IPS-18c (cell line): ENCODE measurements around the gene OTOGL.
"Not testable (repeated sequence)": the region's sequence is repeated elsewhere in the genome, so short reads cannot be mapped to it uniquely, and the experiment has no call there.

Experiments
- H3K4me3 ChIP-seq: 2 replicates; pipeline ENCODE4 v1.7.0; 2013; ENCODE audit warnings: low read depth, mild to moderate bottlenecking, low read length, moderate library complexity; ENCODE audit not compliant: insufficient read depth
- H3K9me3 ChIP-seq: one replicate; pipeline ENCODE4 v1.6.1; 2013; ENCODE audit warnings: mild to moderate bottlenecking, low read length, moderate library complexity; ENCODE audit not compliant: control insufficient read depth, insufficient read depth

OTOGL gene, protein sequence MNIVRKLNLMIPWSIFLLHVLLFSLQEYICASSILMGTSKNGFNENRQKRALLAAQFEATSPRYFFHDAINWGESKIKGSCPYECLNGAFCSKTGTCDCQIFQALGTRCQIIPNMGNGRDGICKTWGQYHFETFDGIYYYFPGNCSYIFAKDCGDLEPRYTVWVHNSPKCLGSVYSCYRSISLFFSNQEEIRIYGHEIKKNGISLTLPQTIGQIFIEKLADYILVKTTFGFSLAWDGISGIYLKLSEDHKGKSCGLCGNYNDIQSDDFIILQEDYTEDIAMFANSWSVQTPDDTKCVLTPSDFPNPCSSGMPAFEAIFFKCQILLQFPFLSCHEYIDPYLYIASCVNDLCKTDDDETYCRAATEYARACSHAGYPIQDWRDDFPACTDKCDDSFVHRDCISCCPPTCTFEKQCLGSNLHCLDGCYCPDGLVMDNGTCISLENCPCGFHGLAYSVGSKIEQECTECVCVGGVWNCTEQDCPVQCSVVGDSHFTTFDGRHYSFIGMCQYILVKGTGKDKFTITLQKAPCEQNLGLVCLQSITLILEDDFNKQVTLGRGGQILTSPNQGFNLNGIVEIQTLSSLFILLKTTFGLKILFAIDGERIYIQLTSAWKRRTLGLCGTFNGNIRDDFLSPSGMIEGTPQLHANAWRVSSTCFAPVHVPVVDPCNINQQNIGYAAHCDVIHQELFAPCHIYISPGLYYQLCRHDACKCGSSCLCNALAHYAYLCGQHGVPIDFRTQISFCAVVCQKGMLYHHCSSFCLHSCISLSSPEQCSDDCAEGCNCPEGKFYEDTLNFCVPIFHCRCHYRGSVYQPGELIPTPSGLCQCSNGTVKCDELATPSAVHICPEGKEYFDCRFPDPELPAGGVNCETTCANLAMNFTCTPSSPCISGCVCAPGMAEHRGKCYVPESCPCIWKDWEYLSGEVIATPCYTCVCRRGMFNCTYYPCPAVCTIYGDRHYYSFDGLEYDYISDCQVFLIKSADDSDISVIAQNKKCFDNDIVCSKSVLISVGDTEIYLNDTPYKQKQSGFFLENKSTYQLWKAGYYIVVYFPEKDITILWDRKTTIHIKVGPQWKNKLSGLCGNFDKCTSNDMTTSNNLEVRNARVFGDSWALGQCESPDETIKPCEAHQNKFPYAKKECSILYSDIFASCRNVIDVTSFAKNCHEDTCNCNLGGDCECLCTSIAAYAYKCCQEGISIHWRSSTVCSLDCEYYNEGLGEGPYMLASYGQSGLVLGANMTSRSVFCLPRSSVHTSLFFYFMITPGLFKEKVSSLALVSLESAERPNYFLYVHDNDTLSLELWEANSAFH (N-terminal part only)

GRCh38 chr12:80099259-80099658, at the start of gene OTOGL:
TSS of gene OTOGL (plus strand) at chr12:80099537. CDS start at chr12:80209432, 109,895 bp downstream.
- no peak within 1 kb of the TSS for H3K4me3 ChIP-seq
- H3K9me3 ChIP-seq, result no peaks in the 10 kb centered on the region

DNA sequence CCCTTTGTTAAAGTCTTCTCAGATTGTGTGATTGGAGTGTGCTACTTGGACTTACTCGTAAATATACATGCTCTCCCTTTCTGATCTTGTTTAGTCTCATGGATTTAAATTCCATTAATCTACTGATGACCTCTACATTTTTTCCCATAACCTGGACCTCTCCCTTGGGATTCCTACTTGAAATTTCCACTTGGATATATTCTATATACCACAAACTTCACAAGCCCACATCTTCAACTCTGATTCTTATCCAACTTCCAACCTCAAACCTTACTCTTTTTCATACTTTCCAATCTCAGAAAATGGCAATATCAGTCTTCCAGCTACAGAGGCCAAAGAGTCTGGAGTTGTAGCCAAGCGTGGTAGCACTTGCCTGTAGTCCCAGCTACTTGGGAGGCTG, 49.1 kb upstream of the OTOGL start:
- Histone ChIP-seq H3K4me3 (no peak overlapping the region), H3K9me3 (no peaks in the 10 kb centered on the region)

- Histone ChIP-seq H3K4me3 (no peak overlapping the region), H3K9me3 (no peaks in the 10 kb centered on the region)
These were observed 46.1 kb upstream of the OTOGL start for GRCh38 chr12:80053051-80053790.

- Histone ChIP-seq H3K4me3 (no peak overlapping the region), H3K9me3 (no peaks in the 10 kb centered on the region)
These were observed 43.1 kb upstream of the OTOGL start for GRCh38 chr12:80056232-80056631.

GRCh38 chr12:80056845-80057244, 42.5 kb upstream of the OTOGL start:
- no peaks in the 10 kb centered on the region for H3K9me3 ChIP-seq
- no peak overlapping the region for H3K4me3 ChIP-seq

DNA sequence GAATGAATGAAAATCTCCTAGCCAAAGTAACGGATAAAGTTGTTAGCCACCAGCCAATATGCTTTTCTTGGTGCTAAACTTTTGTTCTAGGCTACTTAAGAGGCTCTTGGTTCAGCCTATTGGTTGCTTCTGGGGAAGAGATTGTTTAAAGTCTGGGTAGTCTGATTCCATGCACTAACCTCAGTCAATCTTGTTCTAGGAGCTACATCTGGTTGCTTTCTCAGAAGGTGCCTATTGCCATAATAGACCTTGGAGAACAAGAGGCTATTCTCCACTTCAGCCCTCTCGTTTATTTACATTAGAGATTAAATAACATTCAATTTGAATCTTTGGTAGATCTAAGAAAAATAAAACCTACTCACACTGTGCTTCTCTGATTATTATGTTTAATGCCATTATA, 40.8 kb upstream of the OTOGL start:
- no peaks in the 10 kb centered on the region for H3K9me3 ChIP-seq
- no peak overlapping the region for H3K4me3 ChIP-seq

DNA sequence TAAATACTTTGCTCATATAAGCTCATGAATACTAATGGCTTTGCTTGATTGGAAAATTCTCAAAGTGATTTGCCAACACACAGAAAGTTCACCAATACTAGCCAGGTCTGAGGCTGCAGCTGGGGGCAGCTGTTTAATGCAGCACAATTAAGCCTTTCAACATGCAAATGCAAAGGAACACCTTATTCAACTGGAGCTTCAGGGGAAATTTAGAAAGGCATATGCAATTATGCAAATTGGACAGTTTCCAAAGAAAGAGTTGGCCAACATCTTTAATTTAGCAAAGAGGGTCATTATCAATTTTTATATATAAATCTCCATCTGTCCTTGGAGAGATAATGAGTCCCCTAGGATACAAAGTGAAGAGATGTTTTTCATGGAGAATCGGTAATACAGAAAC, 40.2 kb upstream of the OTOGL start:
- Histone ChIP-seq H3K4me3 (no peak overlapping the region), H3K9me3 (no peaks in the 10 kb centered on the region)

DNA sequence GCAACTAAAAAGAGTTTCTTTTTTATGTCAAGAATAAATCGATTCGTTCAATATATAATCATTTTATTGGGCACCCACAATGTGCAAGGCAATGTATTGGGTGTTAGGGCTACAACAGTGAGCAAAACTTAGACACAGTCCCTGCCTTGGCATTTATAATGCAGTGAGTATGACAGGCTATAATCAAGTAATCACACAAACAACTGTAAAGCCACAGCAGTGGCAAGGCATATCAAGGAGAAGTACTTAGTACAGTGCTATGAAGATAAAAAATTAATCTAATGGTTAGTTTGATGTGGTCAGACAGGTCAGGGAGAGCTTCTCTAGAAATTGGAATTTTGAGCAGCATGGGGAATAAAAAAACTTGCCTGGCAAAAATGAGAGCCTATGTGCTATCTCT, 39.5 kb upstream of the OTOGL start:
- Histone ChIP-seq H3K9me3 (no peaks in the 10 kb centered on the region), H3K4me3 (no peak overlapping the region)

DNA sequence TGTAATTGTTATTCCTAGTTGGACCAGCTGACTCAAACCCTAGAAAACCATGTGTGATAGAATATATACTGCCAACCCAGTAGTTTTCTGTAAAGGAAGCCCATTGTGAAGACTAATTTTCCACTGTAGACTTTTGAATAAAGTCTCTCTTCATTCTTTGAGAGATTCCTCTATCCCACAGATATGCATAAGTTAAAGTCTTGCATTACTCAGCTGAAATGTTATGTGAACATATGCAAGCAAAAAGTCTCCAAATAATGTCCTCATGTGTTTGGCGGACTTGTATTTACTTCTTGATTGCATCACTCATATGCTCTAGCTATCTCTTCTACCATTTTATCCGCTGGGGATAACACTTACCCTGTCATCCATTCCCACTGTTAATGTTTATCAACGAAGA, 35.1 kb upstream of the OTOGL start:
- Histone ChIP-seq H3K4me3 (no peak overlapping the region), H3K9me3 (no peaks in the 10 kb centered on the region)

GRCh38 chr12:80064951-80065350, 34.4 kb upstream of the OTOGL start:
- Histone ChIP-seq H3K9me3 (no peaks in the 10 kb centered on the region), H3K4me3 (no peak overlapping the region)

DNA sequence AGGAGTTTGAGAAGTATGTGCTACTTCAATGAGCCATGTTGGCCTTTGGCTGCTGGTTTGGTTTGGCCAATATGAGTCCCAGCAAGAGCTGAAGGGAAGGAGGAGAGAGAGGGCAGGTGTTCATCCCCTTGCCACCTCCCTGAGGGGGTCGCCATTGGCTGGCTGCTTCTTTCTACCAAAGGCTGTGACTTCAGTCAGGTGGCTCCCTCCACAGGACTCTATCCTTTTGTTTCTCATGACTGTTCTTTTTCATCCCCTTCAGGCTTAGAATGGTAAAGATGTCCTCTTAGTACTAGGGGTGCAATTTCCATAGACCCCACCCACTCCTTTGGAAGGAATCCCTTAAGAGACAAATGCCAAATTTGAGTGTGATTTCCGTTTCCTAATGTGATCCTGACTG, 31.2 kb upstream of the OTOGL start:
- H3K4me3 ChIP-seq, result no peak overlapping the region
- no peaks in the 10 kb centered on the region for H3K9me3 ChIP-seq

DNA sequence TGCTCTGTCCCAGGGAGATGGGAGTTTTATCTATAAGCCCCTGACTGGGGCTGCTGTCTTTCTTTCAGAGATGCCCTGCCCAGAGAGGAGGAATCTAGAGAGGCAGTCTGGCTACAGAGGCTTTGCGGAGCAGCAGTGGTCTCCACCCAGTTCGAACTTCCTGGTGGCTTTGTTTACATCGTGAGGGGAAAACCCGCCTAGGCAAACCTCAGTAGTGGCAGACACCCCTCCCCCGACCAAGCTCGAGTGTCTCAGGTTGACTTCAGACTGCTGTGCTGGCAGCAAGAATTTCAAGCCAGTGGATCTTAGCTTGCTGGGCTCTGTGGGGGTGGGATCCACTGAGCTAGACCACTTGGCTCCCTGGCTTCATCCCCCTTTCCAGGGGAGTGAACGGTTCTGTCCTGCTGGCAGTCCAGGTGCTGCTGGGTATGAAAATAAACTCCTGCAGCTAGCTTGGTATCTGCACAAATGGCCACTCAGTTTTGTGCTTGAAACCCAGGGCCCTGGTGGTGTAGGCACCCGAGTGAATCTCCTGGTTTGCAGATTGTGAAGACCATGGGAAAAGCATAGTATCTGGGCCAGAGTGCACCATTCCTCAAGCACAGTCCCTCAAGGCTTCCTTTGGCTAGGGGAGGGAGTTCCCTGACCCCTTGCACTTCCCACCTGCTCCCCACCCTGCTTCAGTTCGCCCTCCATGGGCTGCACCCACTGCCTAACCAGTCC, 15.3 kb upstream of the OTOGL start:
- H3K9me3 ChIP-seq, H3K4me3 ChIP-seq: not testable (repeated sequence)

DNA sequence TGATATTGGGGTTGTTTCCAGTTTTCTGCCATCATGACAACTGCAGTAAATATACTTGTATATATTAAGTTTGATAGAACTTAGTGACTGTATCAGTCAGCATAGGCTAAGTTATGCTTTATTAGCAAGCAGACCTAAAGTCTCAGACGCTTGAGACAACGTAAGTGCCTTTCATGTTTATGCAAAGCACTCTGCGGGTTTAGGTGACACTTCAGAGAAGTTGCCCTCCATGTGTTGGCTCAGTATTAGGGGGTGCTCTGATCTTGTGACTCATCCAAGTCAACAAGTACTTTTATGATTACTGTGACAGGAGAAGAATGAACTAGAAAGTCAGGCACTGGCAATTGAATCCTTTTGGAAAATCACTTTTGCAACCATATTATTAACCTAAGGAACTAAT, 13.3 kb upstream of the OTOGL start:
- H3K4me3 ChIP-seq, result no peak overlapping the region
- peaks cover 3% of the 10 kb centered on the region for H3K9me3 ChIP-seq

DNA sequence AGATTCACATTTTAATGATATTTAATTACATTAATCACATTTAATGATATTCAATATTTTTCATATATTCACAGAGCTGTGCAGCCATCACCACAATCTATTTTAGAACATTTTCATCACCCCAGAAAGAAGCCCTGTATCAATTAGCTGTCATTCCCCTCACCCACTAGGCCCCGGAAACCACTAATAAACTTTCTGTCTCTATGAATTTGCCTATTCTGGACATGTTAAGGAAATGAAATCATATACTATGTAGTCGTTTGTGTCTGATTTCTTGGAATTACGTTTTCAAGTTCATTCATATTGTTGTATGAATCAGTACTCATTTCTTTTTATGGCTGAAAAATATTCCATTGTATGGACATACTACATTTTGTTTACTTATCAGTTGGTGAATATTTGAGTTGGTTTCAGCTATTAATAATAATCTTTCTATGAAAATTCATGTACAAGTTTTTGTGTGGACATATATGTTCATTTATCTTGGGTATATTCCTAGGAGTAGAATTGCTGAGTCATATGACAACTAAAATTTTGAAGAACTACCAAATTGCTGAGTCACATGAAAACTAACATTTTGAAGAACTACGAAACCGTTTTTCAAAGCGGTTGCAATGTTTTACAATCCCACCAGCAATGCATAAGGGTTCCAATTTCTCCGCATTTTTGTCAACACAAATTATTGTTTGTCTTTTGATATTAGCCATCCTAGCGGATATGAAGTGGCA, 11.7 kb upstream of the OTOGL start:
- H3K4me3 ChIP-seq, result no peak overlapping the region
- H3K9me3 ChIP-seq, result no peaks in the 10 kb centered on the region

- Histone ChIP-seq H3K9me3 (no peaks in the 10 kb centered on the region), H3K4me3 (no peak overlapping the region)
These were observed 1.3 kb downstream of the OTOGL start for GRCh38 chr12:80100591-80100990.

DNA sequence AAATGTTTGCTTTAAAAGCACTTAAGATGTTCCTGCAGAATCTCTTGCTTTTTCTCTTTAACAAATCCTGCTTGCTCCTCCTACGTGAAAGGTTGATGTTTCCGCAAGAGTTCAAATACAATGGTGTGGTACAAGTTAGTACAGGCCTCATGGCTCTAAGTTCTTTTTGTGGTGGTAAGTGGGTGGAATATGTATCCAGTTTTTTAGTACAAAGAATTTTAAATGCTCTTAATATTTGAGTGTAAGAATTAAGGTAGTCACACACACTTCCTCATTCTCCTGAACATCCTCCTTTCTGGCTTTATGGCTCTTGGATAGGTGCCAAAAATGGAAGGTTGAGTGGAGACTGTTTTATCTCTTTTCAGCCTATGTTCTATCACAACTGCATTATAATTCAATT, 1.8 kb downstream of the OTOGL start:
- H3K9me3 ChIP-seq, result no peaks in the 10 kb centered on the region

More for the DNA sequence above, 1.8 kb downstream of the OTOGL start:
- no peak overlapping the region for H3K4me3 ChIP-seq
